Measurements from ENCODE around the gene CNST. TPM values are rescaled to one million over a fixed set of nuclear protein-coding genes. Genes with fewer than 3 reads are reported as not detected.
A peak's percentile ranks its signal among the peaks of the same experiment; 100 is the strongest.

Gene CNST
- total and polyA plus RNA-seq, 9 of the 15 experiments (the other 6 are each of a cell fraction or from before 2014, with no cell fraction given) = 17.0 to 55.3 (median 30.8) TPM

- TF ChIP-seq, protein P1, sequence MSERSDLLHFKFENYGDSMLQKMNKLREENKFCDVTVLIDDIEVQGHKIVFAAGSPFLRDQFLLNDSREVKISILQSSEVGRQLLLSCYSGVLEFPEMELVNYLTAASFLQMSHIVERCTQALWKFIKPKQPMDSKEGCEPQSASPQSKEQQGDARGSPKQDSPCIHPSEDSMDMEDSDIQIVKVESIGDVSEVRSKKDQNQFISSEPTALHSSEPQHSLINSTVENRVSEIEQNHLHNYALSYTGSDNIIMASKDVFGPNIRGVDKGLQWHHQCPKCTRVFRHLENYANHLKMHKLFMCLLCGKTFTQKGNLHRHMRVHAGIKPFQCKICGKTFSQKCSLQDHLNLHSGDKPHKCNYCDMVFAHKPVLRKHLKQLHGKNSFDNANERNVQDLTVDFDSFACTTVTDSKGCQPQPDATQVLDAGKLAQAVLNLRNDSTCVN (CRISPR knock-in tag; IDR thresholded peaks at IDR 0.05) = no peak
- TF ChIP-seq BRD9 (IDR thresholded peaks at IDR 0.05; ENCODE audit: low read depth, partially characterized antibody) = peak; percentile 74
- peak; percentile 66 for TF ChIP-seq CEBPB (tag; IDR thresholded peaks at IDR 0.05)
- 0 out of 2 replicates have a peak, but pooled peaks have one; percentile 28 for TF ChIP-seq MBD1 (CRISPR knock-in tag; IDR thresholded peaks at IDR 0.05)
- TF ChIP-seq ZNF263 (CRISPR knock-in tag; IDR thresholded peaks at IDR 0.05; ENCODE audit: borderline replicate concordance) = peak; percentile 71; the same call in 1 of the 2 replicates
- TF ChIP-seq ZNF398 (CRISPR knock-in tag; IDR thresholded peaks at IDR 0.05) = no peak
- TF ChIP-seq STAT5A (IDR thresholded peaks at IDR 0.05; ENCODE audit: borderline replicate concordance, low read length) = no peak
- peak; percentile 90; the same call in 1 of the 2 replicates for TF ChIP-seq NKRF (IDR thresholded peaks at IDR 0.05; ENCODE audit: borderline replicate concordance)
- TF ChIP-seq ATF7 (IDR thresholded peaks at IDR 0.05) = 0 out of 2 replicates have a peak, but pooled peaks have one; percentile 17
- no peak for TF ChIP-seq YBX1 (IDR thresholded peaks at IDR 0.05)
- peak; percentile 47; the same call in 1 of the 2 replicates for TF ChIP-seq SMARCA4 (IDR thresholded peaks at IDR 0.05)
Measured at GRCh38 chr1:246566813-246567645, 773 bp downstream of the CNST start (continued).

All from K562 (cell line).